Osteocyte (in vitro differentiated cells): ENCODE measurements around the gene MRPS31. TPM values are rescaled to one million over a fixed set of nuclear protein-coding genes. Genes with fewer than 3 reads are reported as not detected.

ENCODE experiments used
- DNase-seq: peaks from one replicate; pipeline ENCODE4 v3.0.0; 2021; ENCODE audit warnings: mixed read lengths; ENCODE audit not compliant: unreplicated experiment; ENCODE audit errors: extremely low spot score
- H3K27ac Mint-ChIP-seq: one replicate; pipeline ENCODE4 v1.8.0; 2021; ENCODE audit warnings: mild to moderate bottlenecking, mixed read lengths; ENCODE audit not compliant: unreplicated experiment
- H3K27me3 Mint-ChIP-seq: one replicate; pipeline ENCODE4 v1.8.0; 2021; ENCODE audit warnings: mixed read lengths; ENCODE audit not compliant: unreplicated experiment
- H3K36me3 Mint-ChIP-seq: one replicate; pipeline ENCODE4 v1.8.0; 2021; ENCODE audit warnings: mixed read lengths; ENCODE audit not compliant: unreplicated experiment
- H3K4me1 Mint-ChIP-seq: one replicate; pipeline ENCODE4 v1.8.0; 2021; ENCODE audit warnings: mixed read lengths; ENCODE audit not compliant: unreplicated experiment
- H3K4me3 Mint-ChIP-seq: one replicate; pipeline ENCODE4 v1.8.0; 2021; ENCODE audit warnings: mild to moderate bottlenecking, moderate library complexity, mixed read lengths; ENCODE audit not compliant: unreplicated experiment
- H3K9me3 Mint-ChIP-seq: one replicate; pipeline ENCODE4 v1.8.0; 2021; ENCODE audit warnings: mixed read lengths; ENCODE audit not compliant: unreplicated experiment
- total RNA-seq: library from RNA; stranded (reverse); gene quantifications from 2 replicates; pipeline ENCODE4 v1.2.1, GENCODE V29; 2021
- TF ChIP-seq, protein P1 (sequence below): fragments of 200-600 bp; sonication (generic); IDR thresholded peaks from 2 replicates; pipeline ENCODE4 v1.5.0; 2021; ENCODE audit warnings: antibody characterized with exemption, mild to moderate bottlenecking, moderate library complexity

The MRPS31 gene
- total RNA-seq, 1 donor from 2014 or later = 17.4 TPM

DNA sequence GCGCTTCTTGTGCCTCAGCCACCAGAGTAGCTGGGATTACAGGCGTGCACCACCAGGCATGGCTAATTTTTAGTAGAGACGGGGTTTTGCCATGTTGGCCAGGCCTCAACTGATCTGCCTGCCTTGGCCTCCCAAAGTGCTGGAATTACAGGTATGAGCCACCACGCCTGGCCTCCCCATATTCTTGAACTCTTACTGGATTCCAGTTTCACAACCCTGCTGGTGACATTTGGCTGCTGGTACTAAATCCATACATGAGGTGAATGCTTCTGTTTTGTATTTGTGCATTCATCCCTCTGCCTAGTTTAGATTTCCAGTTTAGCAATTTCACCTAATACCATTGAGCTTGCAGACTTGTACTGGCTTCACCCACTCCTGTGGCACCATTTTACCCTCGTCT lies 32.3 kb upstream of the MRPS31 start:
- no peaks in the 10 kb centered on the region for H3K4me1 Mint-ChIP-seq
- H3K27me3 Mint-ChIP-seq = no peaks in the 10 kb centered on the region
- peaks cover 31% of the 10 kb centered on the region for H3K36me3 Mint-ChIP-seq
- H3K4me3 Mint-ChIP-seq = no peak overlapping the region
- TF ChIP-seq, protein P1, sequence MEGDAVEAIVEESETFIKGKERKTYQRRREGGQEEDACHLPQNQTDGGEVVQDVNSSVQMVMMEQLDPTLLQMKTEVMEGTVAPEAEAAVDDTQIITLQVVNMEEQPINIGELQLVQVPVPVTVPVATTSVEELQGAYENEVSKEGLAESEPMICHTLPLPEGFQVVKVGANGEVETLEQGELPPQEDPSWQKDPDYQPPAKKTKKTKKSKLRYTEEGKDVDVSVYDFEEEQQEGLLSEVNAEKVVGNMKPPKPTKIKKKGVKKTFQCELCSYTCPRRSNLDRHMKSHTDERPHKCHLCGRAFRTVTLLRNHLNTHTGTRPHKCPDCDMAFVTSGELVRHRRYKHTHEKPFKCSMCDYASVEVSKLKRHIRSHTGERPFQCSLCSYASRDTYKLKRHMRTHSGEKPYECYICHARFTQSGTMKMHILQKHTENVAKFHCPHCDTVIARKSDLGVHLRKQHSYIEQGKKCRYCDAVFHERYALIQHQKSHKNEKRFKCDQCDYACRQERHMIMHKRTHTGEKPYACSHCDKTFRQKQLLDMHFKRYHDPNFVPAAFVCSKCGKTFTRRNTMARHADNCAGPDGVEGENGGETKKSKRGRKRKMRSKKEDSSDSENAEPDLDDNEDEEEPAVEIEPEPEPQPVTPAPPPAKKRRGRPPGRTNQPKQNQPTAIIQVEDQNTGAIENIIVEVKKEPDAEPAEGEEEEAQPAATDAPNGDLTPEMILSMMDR = no peak
- no peak overlapping the region for H3K27ac Mint-ChIP-seq
- peak; percentile 57 for DNase-seq
- H3K9me3 Mint-ChIP-seq = no peaks in the 10 kb centered on the region

DNA sequence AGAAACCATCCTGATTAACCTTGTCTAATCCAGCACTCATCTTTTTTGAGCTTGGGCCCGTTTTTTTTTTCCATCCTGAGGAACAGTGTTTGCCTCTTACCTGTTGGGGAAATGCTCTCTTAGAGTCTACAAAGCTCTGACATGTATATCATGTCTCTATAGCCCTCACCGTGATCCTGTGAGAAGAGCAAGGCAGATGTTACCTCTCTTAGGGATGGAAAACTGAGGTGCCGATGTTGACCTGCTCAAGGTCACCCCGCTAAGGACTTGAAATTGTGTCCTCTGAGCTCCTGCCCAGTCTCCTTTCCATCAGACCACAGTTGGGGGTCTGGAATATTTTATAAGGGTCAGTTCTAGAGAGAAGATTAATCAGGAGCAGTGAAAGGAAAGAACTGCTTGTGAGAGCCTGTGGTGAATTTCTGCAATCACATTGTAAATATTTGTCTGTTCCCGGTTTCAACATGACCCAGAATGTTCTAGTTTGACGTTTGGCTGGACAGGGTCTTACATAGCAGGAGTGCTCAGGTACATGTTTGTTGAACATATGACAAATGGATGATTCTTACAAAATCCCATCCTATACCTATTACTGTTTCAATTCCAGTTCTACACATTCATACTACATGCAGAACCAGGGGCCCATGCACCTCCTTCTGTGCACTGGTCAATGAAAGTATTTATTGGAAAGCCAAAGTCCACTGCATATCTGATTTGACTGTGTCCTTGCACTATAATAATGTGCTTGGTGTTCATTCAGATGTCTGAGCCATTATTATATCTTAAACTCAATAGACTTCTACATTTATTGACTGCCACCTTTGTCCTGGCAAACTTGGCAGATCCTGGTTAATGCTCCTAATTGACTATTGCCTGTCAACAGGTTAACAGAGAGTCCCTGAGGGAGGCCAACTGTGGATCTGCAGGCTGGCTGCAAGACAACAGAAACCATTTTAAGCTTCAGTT lies 30.5 kb upstream of the MRPS31 start:
- H3K9me3 Mint-ChIP-seq = no peaks in the 10 kb centered on the region
- no peaks in the 10 kb centered on the region for H3K4me1 Mint-ChIP-seq
- H3K36me3 Mint-ChIP-seq = peaks cover 24% of the 10 kb centered on the region
- TF ChIP-seq, protein P1 = no peak
- no peak overlapping the region for H3K4me3 Mint-ChIP-seq
- no peaks in the 10 kb centered on the region for H3K27me3 Mint-ChIP-seq
- no peak overlapping the region for H3K27ac Mint-ChIP-seq
- DNase-seq = peak; percentile 10

DNA sequence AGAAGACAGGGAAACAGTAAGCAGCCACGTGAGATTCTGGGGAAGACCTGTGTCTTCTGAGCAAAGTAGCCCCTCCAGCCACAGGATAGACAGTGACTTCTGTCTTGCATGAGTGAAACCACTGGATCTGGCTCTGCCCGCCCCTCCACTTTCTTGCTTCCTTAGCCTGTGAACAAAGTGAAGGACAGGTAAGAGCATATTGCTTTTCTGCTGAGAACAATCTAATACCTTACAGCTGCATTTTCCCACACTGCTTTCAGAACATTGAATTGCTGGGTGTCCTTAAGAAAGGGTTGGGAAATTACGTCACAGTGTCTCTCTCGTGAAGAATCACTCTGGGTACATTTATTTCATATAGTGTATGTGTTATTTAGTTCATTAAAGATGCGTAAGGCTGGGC lies 29.6 kb upstream of the MRPS31 start:
- H3K27ac Mint-ChIP-seq = no peak overlapping the region
- H3K27me3 Mint-ChIP-seq = no peaks in the 10 kb centered on the region
- no peaks in the 10 kb centered on the region for H3K9me3 Mint-ChIP-seq
- TF ChIP-seq, protein P1 = no peak
- H3K4me1 Mint-ChIP-seq = no peaks in the 10 kb centered on the region
- H3K36me3 Mint-ChIP-seq = peaks cover 18% of the 10 kb centered on the region
- H3K4me3 Mint-ChIP-seq = no peak overlapping the region
- DNase-seq = no peak

DNA sequence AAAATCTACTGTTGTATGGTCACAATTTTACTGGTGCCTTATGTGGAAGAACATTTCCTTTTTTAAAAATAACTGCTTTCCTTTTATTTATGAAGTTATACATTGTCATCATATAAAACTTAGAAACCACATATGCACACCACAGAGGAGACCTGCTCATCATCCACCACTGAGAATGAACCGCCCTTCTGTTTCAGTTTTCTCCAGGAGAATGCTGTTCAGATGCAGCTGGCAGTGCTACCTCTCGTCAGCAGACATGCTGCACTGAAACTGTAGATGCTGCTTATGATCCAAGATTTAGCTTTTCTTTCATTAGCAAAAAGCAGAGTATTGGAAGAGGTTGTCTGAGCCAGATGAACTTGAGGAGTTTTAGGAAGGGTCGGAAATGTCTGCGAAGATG lies 28.5 kb upstream of the MRPS31 start:
- Mint-ChIP-seq H3K4me3 (no peak overlapping the region), H3K27me3 (no peaks in the 10 kb centered on the region), H3K4me1 (no peaks in the 10 kb centered on the region), H3K27ac (no peak overlapping the region), H3K36me3 (peaks cover 23% of the 10 kb centered on the region), H3K9me3 (no peaks in the 10 kb centered on the region)
- DNase-seq = no peak
- TF ChIP-seq, protein P1 = no peak

DNA sequence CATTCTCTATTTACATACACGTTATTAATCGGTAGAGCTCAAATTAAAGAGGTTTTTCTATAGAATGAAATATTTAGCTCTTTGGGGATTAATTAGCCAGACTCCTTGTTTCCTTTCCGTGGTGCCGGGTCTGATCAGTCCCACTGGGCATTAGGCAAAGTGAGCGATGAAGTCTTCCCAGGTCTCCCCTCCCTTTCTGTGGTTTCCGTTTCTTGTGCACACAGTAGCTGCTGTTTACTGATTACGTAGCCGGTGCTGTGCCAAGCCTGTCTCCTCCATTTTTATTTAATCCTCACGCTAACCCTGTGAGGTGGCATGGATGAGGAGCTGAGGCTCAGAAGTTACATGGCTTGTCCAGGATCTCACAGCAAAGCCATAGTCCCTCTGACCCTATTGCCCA lies 27.4 kb upstream of the MRPS31 start:
- H3K4me1 Mint-ChIP-seq = no peaks in the 10 kb centered on the region
- DNase-seq = no peak

More for the DNA sequence above, 27.4 kb upstream of the MRPS31 start:
- H3K27ac Mint-ChIP-seq = no peak overlapping the region
- TF ChIP-seq, protein P1 = no peak
- H3K4me3 Mint-ChIP-seq = no peak overlapping the region
- no peaks in the 10 kb centered on the region for H3K27me3 Mint-ChIP-seq
- H3K36me3 Mint-ChIP-seq = peaks cover 19% of the 10 kb centered on the region
- no peaks in the 10 kb centered on the region for H3K9me3 Mint-ChIP-seq
